CD14-positive monocyte (primary cell): ENCODE data around the gene DHRS12. TPM values are rescaled to one million over a fixed set of nuclear protein-coding genes. Genes with fewer than 3 reads are reported as not detected.

ENCODE experiments used
- DNase-seq, 3 donors: peaks; one replicate each; pipeline ENCODE4 v3.0.0-alpha.2; 2011 to 2022
- H2AFZ ChIP-seq: 2 replicates; pipeline ENCODE4 v1.6.0; 2012; ENCODE audit warnings: mild to moderate bottlenecking, low read depth, low read length, inconsistent platforms; ENCODE audit not compliant: insufficient read depth, poor library complexity, severe bottlenecking
- H3K27ac ChIP-seq, 2 donors: 1 replicate in 1 of 2; 2 replicates in 1 of 2; pipeline ENCODE4 v1.5.1; 2012 to 2013; ENCODE audit warnings: low read length in 2 of 2, control low read depth in 1 of 2, inconsistent platforms in 1 of 2, low read depth in 1 of 2, mild to moderate bottlenecking in 1 of 2
- H3K27me3 ChIP-seq, 2 donors: one replicate each; pipeline versions ENCODE4 v1.6.0 to v1.6.1; 2011 to 2013; ENCODE audit warnings: low read length in 2 of 2; ENCODE audit not compliant: control insufficient read depth in 2 of 2, insufficient read depth in 2 of 2
- H3K36me3 ChIP-seq, 2 donors: replicated peaks in 1 of 2; 1 replicate in 1 of 2; 2 replicates in 1 of 2; pipeline versions ENCODE4 v1.5.1 to v1.6.1; 2012 to 2013; ENCODE audit warnings: low read length in 2 of 2, control low read depth in 1 of 2, inconsistent platforms in 1 of 2, mild to moderate bottlenecking in 1 of 2; ENCODE audit not compliant: insufficient read depth in 2 of 2, control insufficient read depth in 1 of 2
- H3K4me1 ChIP-seq, 2 donors: 1 replicate in 1 of 2; 2 replicates in 1 of 2; pipeline versions ENCODE4 v1.5.1 to v1.6.1; 2012 to 2013; ENCODE audit warnings: low read length in 2 of 2, control low read depth in 1 of 2, inconsistent platforms in 1 of 2, mild to moderate bottlenecking in 1 of 2, moderate library complexity in 1 of 2; ENCODE audit not compliant: insufficient read depth in 2 of 2, control insufficient read depth in 1 of 2
- H3K4me2 ChIP-seq: replicated peaks from 2 replicates; pipeline ENCODE3; 2012; ENCODE audit warnings: low read length, moderate library complexity, mild to moderate bottlenecking; ENCODE audit not compliant: poor library complexity, severe bottlenecking; ENCODE audit errors: extremely low read depth
- H3K4me3 ChIP-seq, 3 experiments: fragments of 200-600 bp in 1 of 3; sonication (generic) in 1 of 3; replicated peaks in 1 of 3; 1 replicate in 2 of 3; 2 replicates in 1 of 3; pipeline ENCODE4 v1.5.1; 2011 to 2013; ENCODE audit warnings: low read length in 3 of 3, mild to moderate bottlenecking in 3 of 3, control low read depth in 2 of 3, low read depth in 2 of 3, inconsistent platforms in 1 of 3, moderate library complexity in 1 of 3
- H3K79me2 ChIP-seq: 2 replicates; pipeline ENCODE4 v1.6.0; 2012; ENCODE audit warnings: mild to moderate bottlenecking, control low read depth, inconsistent platforms, low read length, moderate library complexity; ENCODE audit not compliant: insufficient read depth
- H3K9ac ChIP-seq: 2 replicates; pipeline ENCODE4 v1.6.0; 2017; ENCODE audit warnings: low read length, mild to moderate bottlenecking; ENCODE audit not compliant: insufficient read depth, poor library complexity, severe bottlenecking
- H3K9me3 ChIP-seq, 2 donors: replicated peaks in 1 of 2; 1 replicate in 1 of 2; 2 replicates in 1 of 2; pipeline versions ENCODE4 v1.5.1 to v1.6.1; 2012 to 2013; ENCODE audit warnings: low read length in 2 of 2, control low read depth in 1 of 2; ENCODE audit not compliant: control insufficient read depth in 1 of 2, insufficient read depth in 1 of 2
- H4K20me1 ChIP-seq: 2 replicates; pipeline ENCODE4 v1.6.0; 2012; ENCODE audit warnings: mild to moderate bottlenecking, low read length, control low read depth, moderate library complexity; ENCODE audit not compliant: insufficient read depth
- H3K27ac Mint-ChIP-seq, 7 donors: one replicate each; pipeline ENCODE4 v1.8.0; 2020; ENCODE audit warnings: mild to moderate bottlenecking in 7 of 7, mixed read lengths in 7 of 7, moderate library complexity in 6 of 7, inconsistent platforms in 2 of 7
- H3K27me3 Mint-ChIP-seq, 3 donors: one replicate each; pipeline ENCODE4 v1.8.0; 2021 to 2022; ENCODE audit warnings: low read depth in 3 of 3, mild to moderate bottlenecking in 3 of 3, mixed read lengths in 3 of 3, moderate library complexity in 3 of 3, inconsistent platforms in 1 of 3
- H3K36me3 Mint-ChIP-seq, 2 donors: one replicate each; pipeline ENCODE4 v1.8.0; 2020; ENCODE audit warnings: mixed read lengths in 2 of 2, inconsistent platforms in 1 of 2, mild to moderate bottlenecking in 1 of 2
- H3K4me1 Mint-ChIP-seq: one replicate; pipeline ENCODE4 v1.8.0; 2020; ENCODE audit warnings: mild to moderate bottlenecking, mixed read lengths
- H3K4me3 Mint-ChIP-seq, 2 donors: one replicate each; pipeline ENCODE4 v1.8.0; 2020; ENCODE audit warnings: mild to moderate bottlenecking in 2 of 2, mixed read lengths in 2 of 2, moderate library complexity in 1 of 2
- H3K9me3 Mint-ChIP-seq, 7 donors: one replicate each; pipeline ENCODE4 v1.8.0; 2020 to 2022; ENCODE audit warnings: mixed read lengths in 7 of 7, mild to moderate bottlenecking in 6 of 7, moderate library complexity in 6 of 7, inconsistent platforms in 2 of 7
- CTCF ChIP-seq: fragments of 200-600 bp; IDR thresholded peaks from one replicate; pipeline ENCODE4 v1.8.0; 2022; ENCODE audit warnings: antibody characterized with exemption, mild to moderate bottlenecking
- WGBS: methylation state at CpG from one replicate; pipeline ENCODE4 v1.1.5; 2013; ENCODE audit warnings: missing lambda C conversion rate; ENCODE audit not compliant: insufficient coverage; 5-methylcytosine and 5-hydroxymethylcytosine counted together
- intact Hi-C, 2 donors: fragments of 100-400 bp; cut with micrococcal nuclease; formaldehyde crosslinking; loops; one replicate each; pipeline versions ENCODE4 v1.15.0 to v1.15.1; 2023
- polyA plus RNA-seq, 3 donors: library from polyadenylated mRNA; depleted of rRNA in 1 of 3; unstranded in 2 of 3; stranded (reverse) in 1 of 3; fragments of 300-500 nt in 2 of 3; fragments of >200 nt in 1 of 3; fragmentation: Illumina TruSeq in 2 of 3; gene quantifications; 1 replicate in 2 of 3; 2 replicates in 1 of 3; pipeline ENCODE4 v1.2.3, GENCODE V29; 2012 to 2021

Gene DHRS12
- polyA plus RNA-seq, 3 donors, result 7.6 to 20.2 (median 20.0) TPM

- Histone ChIP-seq H3K9ac (no peak overlapping the region), H3K4me1 (no peaks in the 10 kb centered on the region), H3K27me3 (peaks cover 0 to 5% of the 10 kb centered on the region in 2 donors), H3K79me2 (no peaks in the 10 kb centered on the region), H3K4me3 (no peak overlapping the region), H2AFZ (no peak overlapping the region), H3K4me2 (no peak overlapping the region), H3K36me3 (peaks cover 15 to 31% of the 10 kb centered on the region in 2 donors), H3K9me3 (no peaks in the 10 kb centered on the region), H3K27ac (no peak overlapping the region), H4K20me1 (no peaks in the 10 kb centered on the region)
- intact Hi-C loops, result no loop called here
- Mint-ChIP-seq H3K27ac (peak overlapping the region in 1 of 7 donors; percentile 57), H3K27me3 (peaks cover 3 to 6% (median 3%) of the 10 kb centered on the region in 3 donors), H3K4me3 (no peak overlapping the region), H3K4me1 (no peaks in the 10 kb centered on the region), H3K9me3 (peaks cover 0 to 2% (median 0%) of the 10 kb centered on the region in 7 donors), H3K36me3 (peaks cover 23% of the 10 kb centered on the region in 2 donors)
- DNase-seq, result no peak
- WGBS, result 87% methylated on average over 7 of the region's 11 CpGs
- TF ChIP-seq CTCF, result no peak
These were observed 33.1 kb downstream of the DHRS12 start for GRCh38 chr13:51770681-51771417.

- H3K4me3 ChIP-seq, result no peak overlapping the region
- Mint-ChIP-seq H3K9me3 (peaks cover 0 to 2% (median 0%) of the 10 kb centered on the region in 7 donors), H3K27me3 (peaks cover 3 to 6% (median 3%) of the 10 kb centered on the region in 3 donors), H3K36me3 (peaks cover 29 to 30% of the 10 kb centered on the region in 2 donors), H3K4me1 (no peaks in the 10 kb centered on the region), H3K27ac (no peak overlapping the region), H3K4me3 (no peak overlapping the region)
- TF ChIP-seq CTCF, result no peak
- no peak overlapping the region for H3K4me2 ChIP-seq
- H3K9me3 ChIP-seq, result no peaks in the 10 kb centered on the region
- DNase-seq, result no peak
- peaks cover 22 to 37% of the 10 kb centered on the region in 2 donors for H3K36me3 ChIP-seq
- H3K27ac ChIP-seq, result no peak overlapping the region
- H4K20me1 ChIP-seq, result no peaks in the 10 kb centered on the region
- H3K27me3 ChIP-seq, result peaks cover 0 to 5% of the 10 kb centered on the region in 2 donors
- intact Hi-C loops, result no loop called here
- no peaks in the 10 kb centered on the region for H3K4me1 ChIP-seq
- no peaks in the 10 kb centered on the region for H3K79me2 ChIP-seq
- 96% methylated on average over 4 of the region's 6 CpGs for WGBS
- no peak overlapping the region for H2AFZ ChIP-seq
- H3K9ac ChIP-seq, result no peak overlapping the region
These were observed 33.8 kb downstream of the DHRS12 start for GRCh38 chr13:51770160-51770559.
